Nephron (organoid): ENCODE data around the gene TSPAN2.

Experiments used
- H3K27ac Mint-ChIP-seq, 3 experiments: 2 replicates each; pipeline ENCODE4 v1.8.0; 2020; ENCODE audit warnings: mixed read lengths in 3 of 3, mild to moderate bottlenecking in 2 of 3, moderate library complexity in 1 of 3
- H3K27me3 Mint-ChIP-seq: 2 replicates; pipeline ENCODE4 v1.8.0; 2021; ENCODE audit warnings: low read depth, mild to moderate bottlenecking, moderate library complexity, mixed read lengths
- H3K36me3 Mint-ChIP-seq: 2 replicates; pipeline ENCODE4 v1.8.0; 2020; ENCODE audit warnings: low read depth, mixed read lengths
- H3K4me1 Mint-ChIP-seq: 2 replicates; pipeline ENCODE4 v1.8.0; 2020; ENCODE audit warnings: mixed read lengths
- H3K4me3 Mint-ChIP-seq, 3 experiments: 2 replicates each; pipeline ENCODE4 v1.8.0; 2020; ENCODE audit warnings: mild to moderate bottlenecking in 3 of 3, mixed read lengths in 3 of 3, moderate library complexity in 2 of 3
- H3K9me3 Mint-ChIP-seq: 2 replicates; pipeline ENCODE4 v1.8.0; 2020; ENCODE audit warnings: mixed read lengths
- CTCF ChIP-seq, 3 experiments: fragments of 200-600 bp; sonication (generic); IDR thresholded peaks; one replicate each; pipeline ENCODE4 v1.5.0; 2021; ENCODE audit warnings: antibody characterized with exemption in 3 of 3; ENCODE audit not compliant: unreplicated experiment in 3 of 3

Gene TSPAN2

GRCh38 chr1:115118086-115118485, 28.8 kb upstream of the TSPAN2 start:
- Mint-ChIP-seq H3K27ac (no peak overlapping the region), H3K9me3 (peaks cover 33% of the 10 kb centered on the region), H3K4me3 (no peak overlapping the region), H3K27me3 (peaks cover 9% of the 10 kb centered on the region), H3K36me3 (no peaks in the 10 kb centered on the region), H3K4me1 (peaks cover 20% of the 10 kb centered on the region)
- TF ChIP-seq CTCF (IDR thresholded peaks at IDR 0.05; ENCODE audit: unreplicated experiment in 3 of 3), result no peak

- Mint-ChIP-seq H3K36me3 (no peaks in the 10 kb centered on the region), H3K4me3 (no peak overlapping the region)
These were observed 28.0 kb upstream of the TSPAN2 start for GRCh38 chr1:115117298-115117697.

GRCh38 chr1:115116512-115116911, 27.2 kb upstream of the TSPAN2 start:
- Mint-ChIP-seq H3K9me3 (peaks cover 24% of the 10 kb centered on the region), H3K27me3 (peaks cover 7% of the 10 kb centered on the region), H3K4me1 (peaks cover 20% of the 10 kb centered on the region), H3K36me3 (no peaks in the 10 kb centered on the region), H3K4me3 (no peak overlapping the region), H3K27ac (no peak overlapping the region)
- no peak for TF ChIP-seq CTCF (IDR thresholded peaks at IDR 0.05; ENCODE audit: unreplicated experiment in 3 of 3)

More at GRCh38 chr1:115117298-115117697, 28.0 kb upstream of the TSPAN2 start:
- Mint-ChIP-seq H3K9me3 (peaks cover 31% of the 10 kb centered on the region), H3K27ac (no peak overlapping the region), H3K27me3 (peaks cover 7% of the 10 kb centered on the region), H3K4me1 (peaks cover 20% of the 10 kb centered on the region)
- no peak for TF ChIP-seq CTCF (IDR thresholded peaks at IDR 0.05; ENCODE audit: unreplicated experiment in 3 of 3)

GRCh38 chr1:115115521-115116161, 26.3 kb upstream of the TSPAN2 start:
- no peaks in the 10 kb centered on the region for H3K36me3 Mint-ChIP-seq
- H3K27me3 Mint-ChIP-seq, result peaks cover 7% of the 10 kb centered on the region
- peak overlapping the region in 1 of 3 experiments; percentile 9 for H3K27ac Mint-ChIP-seq
- no peak for TF ChIP-seq CTCF (IDR thresholded peaks at IDR 0.05; ENCODE audit: unreplicated experiment in 3 of 3)
- H3K9me3 Mint-ChIP-seq, result peaks cover 17% of the 10 kb centered on the region
- peaks cover 20% of the 10 kb centered on the region for H3K4me1 Mint-ChIP-seq
- no peak overlapping the region for H3K4me3 Mint-ChIP-seq

GRCh38 chr1:115114308-115114707, 25.0 kb upstream of the TSPAN2 start:
- peaks cover 9% of the 10 kb centered on the region for H3K9me3 Mint-ChIP-seq
- H3K27ac Mint-ChIP-seq, result peak overlapping the region in 2 of 3 experiments; percentile 44 to 52
- TF ChIP-seq CTCF (IDR thresholded peaks at IDR 0.05; ENCODE audit: unreplicated experiment in 3 of 3), result no peak
- no peaks in the 10 kb centered on the region for H3K36me3 Mint-ChIP-seq
- H3K27me3 Mint-ChIP-seq, result peaks cover 7% of the 10 kb centered on the region
- peaks cover 20% of the 10 kb centered on the region for H3K4me1 Mint-ChIP-seq
- H3K4me3 Mint-ChIP-seq, result no peak overlapping the region

- peaks cover 7% of the 10 kb centered on the region for H3K27me3 Mint-ChIP-seq
- H3K4me1 Mint-ChIP-seq, result peaks cover 20% of the 10 kb centered on the region
- peaks cover 4% of the 10 kb centered on the region for H3K9me3 Mint-ChIP-seq
- no peaks in the 10 kb centered on the region for H3K36me3 Mint-ChIP-seq
- H3K27ac Mint-ChIP-seq, result peak overlapping the region; percentile 26 to 52 (median 44)
- TF ChIP-seq CTCF (IDR thresholded peaks at IDR 0.05; ENCODE audit: unreplicated experiment in 3 of 3), result no peak
- H3K4me3 Mint-ChIP-seq, result no peak overlapping the region
These were observed 24.5 kb upstream of the TSPAN2 start for GRCh38 chr1:115113766-115114165.
